NCI-H82 (cell line): Measurements from ENCODE around the gene WNK4.
"Not testable (repeated sequence)": the region's sequence is repeated elsewhere in the genome, so short reads cannot be mapped to it uniquely, and the experiment has no call there.

ENCODE experiments used
- DNase-seq: peaks from one replicate; lab custom pipeline; 2025; lab: John Stamatoyannopoulos, UW

WNK4 gene

DNA sequence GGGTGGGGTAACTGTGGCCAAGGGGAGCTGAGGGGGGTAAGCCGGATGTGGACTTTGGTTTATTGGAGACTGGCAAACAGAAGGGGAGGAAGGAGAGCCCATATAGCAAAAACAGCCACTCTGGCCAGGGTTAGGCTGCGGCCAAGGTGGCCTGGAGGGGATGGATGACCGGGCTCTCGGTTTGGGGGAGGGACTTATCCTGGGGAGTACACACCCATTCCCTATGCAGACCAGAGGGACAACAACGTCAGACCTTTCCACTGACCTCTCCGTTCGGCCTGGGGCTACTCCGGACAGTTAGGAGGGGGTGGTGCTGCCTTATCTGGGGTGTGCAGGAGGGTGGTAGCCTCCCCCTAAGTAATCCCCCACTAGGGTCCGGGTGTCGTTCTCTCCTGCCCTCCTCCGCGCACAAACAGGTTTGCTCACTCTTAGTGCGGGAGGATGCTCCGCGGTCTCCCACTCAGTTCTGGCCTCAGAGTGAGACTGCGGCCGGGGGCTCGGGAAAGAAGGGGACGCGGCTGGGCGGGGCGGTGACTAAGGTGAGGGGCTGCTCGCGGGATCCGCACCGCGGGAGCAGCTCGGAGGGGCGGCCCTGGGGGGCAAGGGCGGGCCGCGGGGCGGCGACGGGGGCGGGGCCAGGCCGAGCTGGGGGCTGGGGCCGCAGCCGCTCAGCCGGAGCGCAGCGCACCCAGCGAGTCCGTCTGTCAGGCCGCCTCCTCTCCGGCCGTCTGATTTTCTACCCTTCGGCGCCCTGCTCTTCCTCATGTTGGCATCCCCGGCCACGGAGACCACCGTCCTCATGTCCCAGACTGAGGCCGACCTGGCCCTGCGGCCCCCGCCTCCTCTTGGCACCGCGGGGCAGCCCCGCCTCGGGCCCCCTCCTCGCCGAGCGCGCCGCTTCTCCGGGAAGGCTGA, at the start of gene WNK4:
Gene WNK4, plus strand, starts transcription at position 675 of the 915 bp plus-strand sequence. Its CDS starts 89 bp downstream, at position 764.
- DNase-seq: peak; percentile 69

GRCh38 chr17:42740699-42741098, 39.7 kb upstream of the WNK4 start:
- no peak for DNase-seq

- DNase-seq: not testable (repeated sequence)
Observed at GRCh38 chr17:42742916-42743315, 37.5 kb upstream of the WNK4 start.

GRCh38 chr17:42743595-42744282, 36.7 kb upstream of the WNK4 start:
- peak; percentile 67 for DNase-seq

GRCh38 chr17:42744283-42744805, 36.1 kb upstream of the WNK4 start:
- peak; percentile 94 for DNase-seq

GRCh38 chr17:42744806-42745617, 35.4 kb upstream of the WNK4 start, which contains the start of gene EZH1:
EZH1 (minus strand) TSS chr17:42745040; CDS start chr17:42728941, 16,099 bp downstream.
- DNase-seq: peak; percentile 98

- DNase-seq: no peak
Observed at GRCh38 chr17:42748202-42748907, 32.1 kb upstream of the WNK4 start.

- DNase-seq: no peak
Observed at GRCh38 chr17:42748908-42749798, 31.3 kb upstream of the WNK4 start.

DNA sequence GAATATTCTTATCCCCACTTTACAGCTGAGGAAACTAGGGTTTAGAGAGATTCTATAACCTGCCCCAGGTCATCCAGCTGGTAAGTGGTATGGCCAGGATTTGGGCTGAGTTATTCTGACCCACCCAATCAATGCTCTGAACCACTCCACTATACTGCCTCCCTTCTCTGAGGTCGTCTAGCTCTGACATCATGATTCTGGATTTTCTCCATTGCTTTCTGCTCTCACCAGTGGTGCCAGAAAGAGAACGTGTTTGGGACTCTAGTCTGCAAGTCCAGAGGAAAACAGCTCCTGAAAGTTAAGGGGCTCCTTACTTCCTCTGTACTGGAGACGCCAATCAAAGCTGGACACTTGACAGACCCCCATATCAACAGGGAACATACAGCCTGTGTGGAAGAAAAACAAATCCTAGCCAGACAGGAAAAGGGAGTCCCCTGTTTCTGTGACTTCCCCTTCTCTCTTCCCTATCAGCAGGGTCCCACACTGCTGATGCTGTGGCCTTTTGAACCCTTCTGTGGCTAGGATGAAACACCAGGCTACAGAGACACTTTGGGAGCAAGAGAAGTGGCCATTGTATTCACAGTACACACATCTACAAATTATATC, 29.6 kb upstream of the WNK4 start:
- DNase-seq: no peak

DNA sequence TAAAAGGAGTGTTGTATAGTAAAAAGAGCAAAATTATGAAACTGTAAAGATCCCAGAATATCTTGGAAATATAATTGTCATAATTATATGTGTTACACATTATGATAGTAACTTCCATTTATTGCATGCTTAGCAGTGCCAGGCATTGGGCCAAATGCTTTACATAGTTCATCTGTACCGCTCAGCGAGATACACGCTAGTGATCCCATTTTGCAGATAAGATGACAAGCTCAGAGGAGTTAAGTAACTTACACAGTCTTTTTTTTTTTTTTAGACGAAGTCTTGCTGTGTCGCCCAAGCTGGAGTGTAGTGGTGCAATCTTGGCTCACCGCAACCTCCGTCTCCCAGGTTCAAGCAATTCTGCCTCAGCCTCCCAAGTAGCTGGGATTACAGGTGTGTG, 28.8 kb upstream of the WNK4 start:
- DNase-seq: no peak

- no peak for DNase-seq
Observed at GRCh38 chr17:42754782-42755181, 25.6 kb upstream of the WNK4 start.

DNA sequence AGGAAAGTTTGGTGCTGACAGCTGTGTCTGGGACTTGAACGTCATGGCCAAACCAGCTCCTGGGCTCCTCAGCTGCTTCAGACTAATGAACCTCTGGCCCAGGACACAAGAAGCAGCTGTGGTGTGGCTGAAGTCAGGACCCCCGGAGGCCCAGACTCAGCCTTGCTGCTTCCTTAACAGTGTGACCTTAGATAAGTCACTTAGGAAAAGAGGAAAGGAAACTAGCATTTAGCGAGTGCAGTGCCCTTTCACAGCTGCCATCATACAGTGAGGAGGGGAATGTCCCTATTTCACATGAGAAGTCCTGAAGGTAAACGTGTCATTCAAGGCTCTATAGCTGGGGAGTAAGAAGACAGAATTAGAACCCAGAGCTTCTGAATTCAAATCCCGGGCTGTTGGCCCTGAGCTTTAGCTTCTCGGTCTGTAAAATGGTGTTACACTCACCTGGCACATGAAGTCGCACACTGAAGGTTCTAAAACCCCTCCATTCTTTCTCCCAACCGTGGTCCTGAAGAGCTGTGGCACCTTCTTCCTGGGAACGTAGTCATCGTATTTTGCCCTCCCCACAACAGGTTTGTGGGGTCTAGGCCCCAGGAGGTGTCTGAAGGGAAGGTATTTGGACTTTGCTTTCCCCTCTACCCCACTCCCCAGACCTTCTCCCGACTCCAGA, 20.3 kb upstream of the WNK4 start:
- no peak for DNase-seq

- peak; percentile 73 for DNase-seq
Observed at GRCh38 chr17:42760652-42761581, 19.5 kb upstream of the WNK4 start, which contains the start of gene RAMP2. RAMP2 (plus strand) TSS chr17:42761227; CDS start chr17:42761262, 35 bp downstream.

DNA sequence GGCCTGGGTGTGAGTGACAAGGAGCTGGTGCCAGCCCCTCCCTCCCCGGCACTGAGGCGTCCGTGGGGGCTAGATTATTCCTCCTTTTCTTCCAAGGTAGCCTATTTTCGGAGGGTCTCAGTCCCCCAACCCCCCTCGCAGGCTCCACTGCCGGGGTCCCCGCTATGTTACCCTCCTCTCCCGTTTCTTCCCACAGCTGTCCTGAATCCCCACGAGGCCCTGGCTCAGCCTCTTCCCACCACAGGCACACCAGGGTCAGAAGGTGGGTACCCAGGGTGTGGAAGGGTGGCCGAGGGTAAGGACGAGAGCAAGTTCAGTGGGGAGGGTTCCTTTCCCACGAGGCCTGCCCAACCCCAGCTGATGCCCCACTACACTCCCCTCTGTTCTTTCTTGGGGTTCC, 18.8 kb upstream of the WNK4 start:
- DNase-seq: no peak

DNA sequence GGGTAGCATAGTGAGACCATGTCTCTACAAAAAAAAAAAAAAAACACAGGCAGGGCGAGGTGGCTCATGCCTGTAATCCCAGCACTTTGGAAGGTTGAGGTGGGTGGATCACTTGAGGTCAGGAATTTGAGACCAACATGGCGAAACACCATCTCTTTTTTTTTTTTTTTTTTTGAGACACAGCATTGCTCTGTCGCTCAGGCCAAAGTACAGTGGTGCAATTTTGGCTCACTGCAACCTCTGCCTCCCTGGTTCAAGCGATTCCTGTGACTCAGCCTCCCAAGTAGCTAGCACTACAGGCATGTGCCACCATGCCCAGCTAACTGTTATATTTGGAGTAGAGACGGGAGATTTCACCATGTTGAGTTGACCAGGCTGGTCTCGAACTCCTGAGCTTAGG, 14.3 kb upstream of the WNK4 start:
- no peak for DNase-seq

GRCh38 chr17:42767512-42767911, 12.9 kb upstream of the WNK4 start:
- DNase-seq: no peak

- not testable (repeated sequence) for DNase-seq
Observed at GRCh38 chr17:42768006-42768405, 12.4 kb upstream of the WNK4 start.

DNA sequence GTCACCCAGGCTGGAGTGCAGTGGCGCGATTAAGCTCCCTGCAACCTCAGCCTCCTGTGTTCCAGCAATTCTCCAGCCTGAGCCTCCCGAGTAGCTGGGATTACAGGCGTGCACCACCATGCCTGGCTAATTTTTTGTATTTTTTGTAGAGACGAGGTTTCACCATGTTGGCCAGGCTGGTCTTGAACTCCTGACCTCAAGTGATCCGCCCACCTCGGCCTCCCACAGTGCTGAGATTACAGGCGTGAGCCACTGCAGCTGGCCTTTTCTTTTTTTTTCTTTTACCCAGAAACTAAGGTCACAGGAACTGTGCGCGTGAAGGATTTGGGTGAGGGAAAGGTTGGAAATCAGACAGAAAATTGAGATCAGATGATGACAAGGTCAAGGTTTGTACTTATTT, 10.4 kb upstream of the WNK4 start:
- DNase-seq: not testable (repeated sequence)
